ENCODE data around the gene ZNF669. TPM values are rescaled to one million over a fixed set of nuclear protein-coding genes. Genes with fewer than 3 reads are reported as not detected.

The ZNF669 gene
- total RNA-seq, 4 donors from 2014 or later = 5.3 to 10.7 (median 7.1) TPM

- 6 to 19% methylated on average over 12 to 15 of the region's 30 CpGs for WGBS, 2 donors (ENCODE audit: low coverage in 1 of 2)
- Histone ChIP-seq H3K36me3 (no peaks in the 10 kb centered on the region), H3K4me3 (peak overlapping the region; percentile 57 to 96), H3K27ac (peak overlapping the region; percentile 60 to 96 (median 94)), H3K9me3 (no peaks in the 10 kb centered on the region), H3K4me1 (peaks cover 0 to 21% (median 4%) of the 10 kb centered on the region in 3 donors), H3K27me3 (no peaks in the 10 kb centered on the region)
- TF ChIP-seq POLR2A (IDR thresholded peaks at IDR 0.05) (no peak), POLR2AphosphoS5 (IDR thresholded peaks at IDR 0.05) (no peak), EP300 (IDR thresholded peaks at IDR 0.05) (no peak)
- TF ChIP-seq, protein P1, sequence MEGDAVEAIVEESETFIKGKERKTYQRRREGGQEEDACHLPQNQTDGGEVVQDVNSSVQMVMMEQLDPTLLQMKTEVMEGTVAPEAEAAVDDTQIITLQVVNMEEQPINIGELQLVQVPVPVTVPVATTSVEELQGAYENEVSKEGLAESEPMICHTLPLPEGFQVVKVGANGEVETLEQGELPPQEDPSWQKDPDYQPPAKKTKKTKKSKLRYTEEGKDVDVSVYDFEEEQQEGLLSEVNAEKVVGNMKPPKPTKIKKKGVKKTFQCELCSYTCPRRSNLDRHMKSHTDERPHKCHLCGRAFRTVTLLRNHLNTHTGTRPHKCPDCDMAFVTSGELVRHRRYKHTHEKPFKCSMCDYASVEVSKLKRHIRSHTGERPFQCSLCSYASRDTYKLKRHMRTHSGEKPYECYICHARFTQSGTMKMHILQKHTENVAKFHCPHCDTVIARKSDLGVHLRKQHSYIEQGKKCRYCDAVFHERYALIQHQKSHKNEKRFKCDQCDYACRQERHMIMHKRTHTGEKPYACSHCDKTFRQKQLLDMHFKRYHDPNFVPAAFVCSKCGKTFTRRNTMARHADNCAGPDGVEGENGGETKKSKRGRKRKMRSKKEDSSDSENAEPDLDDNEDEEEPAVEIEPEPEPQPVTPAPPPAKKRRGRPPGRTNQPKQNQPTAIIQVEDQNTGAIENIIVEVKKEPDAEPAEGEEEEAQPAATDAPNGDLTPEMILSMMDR (IDR thresholded peaks at IDR 0.05) = no peak
- no peak for ATAC-seq
Observed at GRCh38 chr1:247110627-247111258, 6.6 kb upstream of the ZNF669 start.

DNA sequence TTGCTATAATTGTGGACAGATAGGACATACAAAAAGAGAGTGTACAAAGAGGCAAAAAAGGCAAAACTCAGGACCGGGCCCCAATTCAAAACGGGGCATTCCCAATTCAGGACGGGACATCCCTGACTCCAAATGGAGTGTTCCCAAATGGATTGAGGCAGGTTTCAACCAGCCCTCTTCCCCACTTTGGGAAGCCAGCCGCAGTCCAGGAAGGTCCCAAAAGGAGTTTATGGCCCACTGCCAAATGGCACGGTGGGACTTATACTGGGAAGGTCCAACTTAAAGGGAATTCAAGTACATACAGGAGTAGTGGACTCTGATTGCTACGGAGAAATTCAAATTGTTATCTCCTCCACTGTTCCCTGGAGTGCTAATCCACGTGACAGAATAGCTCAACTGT lies 3.5 kb upstream of the ZNF669 start:
- H3K4me3 ChIP-seq = no peak overlapping the region
- H3K9me3 ChIP-seq = no peaks in the 10 kb centered on the region
- 90 to 98% methylated on average over 5 to 7 of the region's 7 CpGs for WGBS, 2 donors (ENCODE audit: low coverage in 1 of 2)
- TF ChIP-seq, protein P1 (IDR thresholded peaks at IDR 0.05) = no peak
- TF ChIP-seq POLR2AphosphoS5 (IDR thresholded peaks at IDR 0.05) (no peak), EP300 (IDR thresholded peaks at IDR 0.05) (no peak), POLR2A (IDR thresholded peaks at IDR 0.05) (no peak)
- no peaks in the 10 kb centered on the region for H3K27me3 ChIP-seq
- no peak overlapping the region for H3K27ac ChIP-seq
- no peaks in the 10 kb centered on the region for H3K36me3 ChIP-seq
- ATAC-seq = no peak
- peaks cover 0 to 35% (median 10%) of the 10 kb centered on the region in 3 donors for H3K4me1 ChIP-seq

GRCh38 chr1:247105966-247106365 lies 1.8 kb upstream of the ZNF669 start:
- WGBS, 2 donors (ENCODE audit: low coverage in 1 of 2) = 85 to 92% methylated on average over 7 to 12 of the region's 15 CpGs
- Histone ChIP-seq H3K4me3 (no peak overlapping the region), H3K9me3 (peaks cover 0 to 1% (median 0%) of the 10 kb centered on the region in 3 donors), H3K4me1 (peaks cover 0 to 35% (median 6%) of the 10 kb centered on the region in 3 donors), H3K36me3 (peaks cover 0 to 12% of the 10 kb centered on the region in 2 donors), H3K27me3 (no peaks in the 10 kb centered on the region), H3K27ac (no peak overlapping the region)
- TF ChIP-seq, protein P1 (IDR thresholded peaks at IDR 0.05) = no peak
- no peak for TF ChIP-seq POLR2A (IDR thresholded peaks at IDR 0.05)
- TF ChIP-seq EP300 (IDR thresholded peaks at IDR 0.05) = no peak
- no peak for TF ChIP-seq POLR2AphosphoS5 (IDR thresholded peaks at IDR 0.05)
- ATAC-seq = no peak

DNA sequence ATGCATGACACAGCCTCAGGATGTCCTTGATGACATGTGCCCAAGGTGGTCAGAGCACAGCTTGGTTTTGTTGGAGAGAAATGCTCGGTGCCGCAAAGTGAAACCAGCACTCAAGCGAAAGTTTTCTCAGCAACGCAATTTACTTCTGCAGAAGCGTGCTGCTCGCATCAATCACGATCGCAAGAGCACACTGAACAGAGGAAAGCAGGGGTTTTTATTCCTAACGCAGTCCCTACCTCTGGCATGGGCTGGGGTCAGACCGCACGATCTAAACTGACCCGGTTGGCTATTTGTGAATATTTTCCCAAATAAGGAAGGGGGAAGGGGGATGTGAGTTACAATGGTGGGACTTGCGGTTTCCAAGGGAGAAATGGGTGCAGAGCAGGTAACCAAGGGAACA lies 809 bp upstream of the ZNF669 start:
- H3K27ac ChIP-seq = peak overlapping the region in 1 of 4 donors; percentile 93
- no peak for ATAC-seq
- peaks cover 0 to 25% (median 6%) of the 10 kb centered on the region in 3 donors for H3K4me1 ChIP-seq
- H3K36me3 ChIP-seq = peaks cover 0 to 22% of the 10 kb centered on the region in 2 donors
- peak overlapping the region; percentile 64 to 69 for H3K4me3 ChIP-seq
- H3K27me3 ChIP-seq = no peaks in the 10 kb centered on the region
- peaks cover 0 to 9% (median 0%) of the 10 kb centered on the region in 3 donors for H3K9me3 ChIP-seq
- 58 to 65% methylated on average over 10 to 11 of the region's 13 CpGs for WGBS, 2 donors (ENCODE audit: low coverage in 1 of 2)
- TF ChIP-seq, protein P1 (IDR thresholded peaks at IDR 0.05) = no peak
- TF ChIP-seq EP300 (IDR thresholded peaks at IDR 0.05) (no peak), POLR2A (IDR thresholded peaks at IDR 0.05) (no peak), POLR2AphosphoS5 (IDR thresholded peaks at IDR 0.05) (no peak)

GRCh38 chr1:247102381-247102780 lies 1.8 kb downstream of the ZNF669 start:
- 88 to 100% methylated on average over 1 of the region's 1 CpG for WGBS, 2 donors (ENCODE audit: low coverage in 1 of 2)
- H3K36me3 ChIP-seq = peaks cover 0 to 48% of the 10 kb centered on the region in 2 donors
- peaks cover 0 to 13% (median 0%) of the 10 kb centered on the region in 3 donors for H3K9me3 ChIP-seq
- no peak overlapping the region for H3K4me3 ChIP-seq
- H3K4me1 ChIP-seq = peaks cover 0 to 25% (median 6%) of the 10 kb centered on the region in 3 donors
- H3K27ac ChIP-seq = no peak overlapping the region
- TF ChIP-seq EP300 (IDR thresholded peaks at IDR 0.05) = no peak
- TF ChIP-seq, protein P1 (IDR thresholded peaks at IDR 0.05) = no peak
- TF ChIP-seq POLR2AphosphoS5 (IDR thresholded peaks at IDR 0.05) = no peak
- TF ChIP-seq POLR2A (IDR thresholded peaks at IDR 0.05) = no peak
- no peaks in the 10 kb centered on the region for H3K27me3 ChIP-seq
- no peak for ATAC-seq

Measured in gastroesophageal sphincter (tissue), 4 donors.